ENCODE results near the gene LCN2. TPM values are rescaled to one million over a fixed set of nuclear protein-coding genes. Genes with fewer than 3 reads are reported as not detected.

LCN2 gene
- total and polyA plus RNA-seq, 12 donors, result 0.34 to 2.7 (median 0.62) TPM; not detected in 5

GRCh38 chr9:128144239-128145181 lies 4.7 kb upstream of the LCN2 start:
- Histone ChIP-seq H3K27me3 (no peaks in the 10 kb centered on the region), H3K4me1 (peaks cover 5 to 36% (median 24%) of the 10 kb centered on the region in 9 donors), H3K27ac (peak overlapping the region in 8 of 10 donors; percentile 4 to 68 (median 47)), H3K4me3 (no peak overlapping the region), H3K36me3 (no peaks in the 10 kb centered on the region), H3K9me3 (no peaks in the 10 kb centered on the region)
- WGBS, 2 donors, result 91 to 92% methylated on average over 22 of the region's 22 CpGs
- TF ChIP-seq, protein P1, sequence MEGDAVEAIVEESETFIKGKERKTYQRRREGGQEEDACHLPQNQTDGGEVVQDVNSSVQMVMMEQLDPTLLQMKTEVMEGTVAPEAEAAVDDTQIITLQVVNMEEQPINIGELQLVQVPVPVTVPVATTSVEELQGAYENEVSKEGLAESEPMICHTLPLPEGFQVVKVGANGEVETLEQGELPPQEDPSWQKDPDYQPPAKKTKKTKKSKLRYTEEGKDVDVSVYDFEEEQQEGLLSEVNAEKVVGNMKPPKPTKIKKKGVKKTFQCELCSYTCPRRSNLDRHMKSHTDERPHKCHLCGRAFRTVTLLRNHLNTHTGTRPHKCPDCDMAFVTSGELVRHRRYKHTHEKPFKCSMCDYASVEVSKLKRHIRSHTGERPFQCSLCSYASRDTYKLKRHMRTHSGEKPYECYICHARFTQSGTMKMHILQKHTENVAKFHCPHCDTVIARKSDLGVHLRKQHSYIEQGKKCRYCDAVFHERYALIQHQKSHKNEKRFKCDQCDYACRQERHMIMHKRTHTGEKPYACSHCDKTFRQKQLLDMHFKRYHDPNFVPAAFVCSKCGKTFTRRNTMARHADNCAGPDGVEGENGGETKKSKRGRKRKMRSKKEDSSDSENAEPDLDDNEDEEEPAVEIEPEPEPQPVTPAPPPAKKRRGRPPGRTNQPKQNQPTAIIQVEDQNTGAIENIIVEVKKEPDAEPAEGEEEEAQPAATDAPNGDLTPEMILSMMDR (IDR thresholded peaks at IDR 0.05), result no peak
- intact Hi-C loops (cut with DNase I), result no loop called here
- ATAC-seq (no peak), DNase-seq (peak in 1 of 2 donors; percentile 7)

- intact Hi-C loops (cut with DNase I), result no loop called here
- Histone ChIP-seq H3K4me1 (peaks cover 9 to 44% (median 24%) of the 10 kb centered on the region in 9 donors), H3K4me3 (no peak overlapping the region), H3K9me3 (no peaks in the 10 kb centered on the region), H3K36me3 (no peaks in the 10 kb centered on the region), H3K27me3 (no peaks in the 10 kb centered on the region), H3K27ac (no peak overlapping the region)
- DNase-seq (peak in 1 of 2 donors; percentile 3), ATAC-seq (no peak)
- TF ChIP-seq, protein P1 (IDR thresholded peaks at IDR 0.05), result no peak
- 84 to 85% methylated on average over 8 of the region's 8 CpGs for WGBS, 2 donors
Observed at GRCh38 chr9:128145536-128145935, 3.7 kb upstream of the LCN2 start.

DNA sequence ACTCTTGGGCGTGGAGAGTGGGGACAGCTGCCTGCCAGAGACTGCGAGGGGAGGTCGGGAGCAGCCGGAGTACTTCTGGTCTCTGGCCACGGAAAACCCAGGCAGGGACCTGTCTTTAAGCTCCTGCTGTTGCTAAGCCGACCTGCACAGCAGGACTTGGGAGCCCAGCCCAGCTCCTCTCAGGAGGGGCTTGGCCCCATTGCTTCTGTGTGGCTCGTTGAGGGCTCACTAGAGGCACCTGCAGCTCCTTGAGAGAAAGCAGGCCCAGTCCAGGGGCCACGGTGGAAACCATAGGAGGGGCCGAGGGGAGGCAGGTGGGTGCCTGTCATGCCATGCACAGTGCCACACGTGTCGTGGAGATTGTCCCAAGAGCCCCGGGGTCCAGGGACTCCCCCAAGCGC lies 3.3 kb upstream of the LCN2 start:
- WGBS, 2 donors, result 82 to 83% methylated on average over 13 of the region's 13 CpGs
- intact Hi-C loops (cut with DNase I), result no loop called here
- Histone ChIP-seq H3K27ac (no peak overlapping the region), H3K4me1 (peaks cover 9 to 48% (median 24%) of the 10 kb centered on the region in 9 donors), H3K4me3 (no peak overlapping the region), H3K27me3 (no peaks in the 10 kb centered on the region), H3K36me3 (no peaks in the 10 kb centered on the region), H3K9me3 (no peaks in the 10 kb centered on the region)
- ATAC-seq, result no peak
- TF ChIP-seq, protein P1 (IDR thresholded peaks at IDR 0.05), result no peak
- peak in 1 of 2 donors; percentile 8 for DNase-seq

DNA sequence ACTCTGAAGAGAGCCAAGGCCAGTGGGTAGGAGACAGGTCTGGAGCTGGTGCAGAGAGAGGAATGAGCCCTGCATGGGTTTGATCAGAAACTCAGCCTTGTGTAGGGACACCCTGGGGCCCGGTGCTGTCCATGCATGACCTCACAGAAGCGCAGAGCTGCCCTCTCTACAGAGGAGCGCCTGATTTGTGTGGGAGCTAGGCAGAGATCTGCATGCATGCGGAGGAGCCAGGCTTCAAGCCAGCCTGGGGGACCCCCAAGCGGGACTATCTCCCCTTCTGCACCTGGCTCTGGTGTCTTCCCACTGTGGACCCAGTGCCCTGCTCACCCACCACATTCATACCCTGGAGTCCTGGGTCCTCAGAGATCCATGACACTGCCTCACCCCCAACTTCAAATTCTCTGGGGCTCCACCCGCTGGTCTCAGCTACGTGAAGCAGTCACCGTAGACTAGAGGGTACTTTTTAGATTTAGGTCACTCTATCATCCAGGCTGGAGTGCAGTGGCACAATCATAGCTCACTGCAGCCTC lies 2.6 kb upstream of the LCN2 start:
- Histone ChIP-seq H3K27ac (no peak overlapping the region), H3K4me3 (no peak overlapping the region), H3K36me3 (no peaks in the 10 kb centered on the region), H3K27me3 (no peaks in the 10 kb centered on the region), H3K4me1 (peaks cover 9 to 49% (median 24%) of the 10 kb centered on the region in 9 donors), H3K9me3 (no peaks in the 10 kb centered on the region)
- intact Hi-C loops (cut with DNase I), result no loop called here
- 95% methylated on average over 8 of the region's 8 CpGs for WGBS, 2 donors
- ATAC-seq, result no peak
- DNase-seq, result no peak
- TF ChIP-seq, protein P1 (IDR thresholded peaks at IDR 0.05), result no peak

All from heart right ventricle (tissue), 16 donors.